22Rv1 (cell line): ENCODE data around the gene SLC13A4.

Experiments used
- H3K27ac ChIP-seq: fragments of 450-650 bp; 2 replicates; pipeline ENCODE4 v1.5.1; 2017
- ZFX ChIP-seq: fragments of 450-650 bp; IDR thresholded peaks from 2 replicates; pipeline ENCODE4 v1.6.1; 2017; ENCODE audit warnings: antibody characterized with exemption, borderline replicate concordance
- TF ChIP-seq, protein P1 (sequence below): fragments of 450-650 bp; IDR thresholded peaks from 2 replicates; pipeline ENCODE4 v1.5.1; 2017; ENCODE audit warnings: mild to moderate bottlenecking

SLC13A4 gene

GRCh38 chr7:135662123-135662372, 65.9 kb downstream of the SLC13A4 start:
- peak overlapping the region; percentile 76 for H3K27ac ChIP-seq
- TF ChIP-seq ZFX = no peak
- TF ChIP-seq, protein P1, sequence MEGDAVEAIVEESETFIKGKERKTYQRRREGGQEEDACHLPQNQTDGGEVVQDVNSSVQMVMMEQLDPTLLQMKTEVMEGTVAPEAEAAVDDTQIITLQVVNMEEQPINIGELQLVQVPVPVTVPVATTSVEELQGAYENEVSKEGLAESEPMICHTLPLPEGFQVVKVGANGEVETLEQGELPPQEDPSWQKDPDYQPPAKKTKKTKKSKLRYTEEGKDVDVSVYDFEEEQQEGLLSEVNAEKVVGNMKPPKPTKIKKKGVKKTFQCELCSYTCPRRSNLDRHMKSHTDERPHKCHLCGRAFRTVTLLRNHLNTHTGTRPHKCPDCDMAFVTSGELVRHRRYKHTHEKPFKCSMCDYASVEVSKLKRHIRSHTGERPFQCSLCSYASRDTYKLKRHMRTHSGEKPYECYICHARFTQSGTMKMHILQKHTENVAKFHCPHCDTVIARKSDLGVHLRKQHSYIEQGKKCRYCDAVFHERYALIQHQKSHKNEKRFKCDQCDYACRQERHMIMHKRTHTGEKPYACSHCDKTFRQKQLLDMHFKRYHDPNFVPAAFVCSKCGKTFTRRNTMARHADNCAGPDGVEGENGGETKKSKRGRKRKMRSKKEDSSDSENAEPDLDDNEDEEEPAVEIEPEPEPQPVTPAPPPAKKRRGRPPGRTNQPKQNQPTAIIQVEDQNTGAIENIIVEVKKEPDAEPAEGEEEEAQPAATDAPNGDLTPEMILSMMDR = no peak

- TF ChIP-seq, protein P1 = no peak
- TF ChIP-seq ZFX = no peak
- peak overlapping the region; percentile 76 for H3K27ac ChIP-seq
Observed at GRCh38 chr7:135661311-135662122, 66.5 kb downstream of the SLC13A4 start.

GRCh38 chr7:135659159-135659846, 68.7 kb downstream of the SLC13A4 start:
- no peak overlapping the region for H3K27ac ChIP-seq
- TF ChIP-seq, protein P1 = no peak
- no peak for TF ChIP-seq ZFX

DNA sequence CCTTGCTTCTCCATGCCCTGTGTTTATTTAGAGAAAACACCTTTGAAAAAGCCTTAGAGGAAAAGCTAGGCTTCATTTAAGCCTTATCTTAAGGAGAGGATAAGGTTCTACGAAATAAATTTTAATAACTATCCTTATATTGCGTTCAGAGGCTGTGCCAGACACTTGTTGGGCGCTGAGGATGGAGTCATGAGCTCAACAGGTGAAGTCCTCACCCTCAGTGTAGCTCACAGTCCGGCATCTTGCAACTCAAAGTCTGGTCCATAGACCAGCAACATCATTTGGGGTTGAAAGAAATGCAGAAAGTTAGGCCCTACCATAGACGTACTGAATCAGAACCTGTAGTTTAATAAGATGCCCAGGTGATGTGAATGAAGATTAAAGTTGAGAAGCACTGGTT, 69.4 kb downstream of the SLC13A4 start:
- TF ChIP-seq, protein P1 = no peak
- no peak for TF ChIP-seq ZFX
- H3K27ac ChIP-seq = no peak overlapping the region

GRCh38 chr7:135653340-135654080, 74.5 kb downstream of the SLC13A4 start:
- TF ChIP-seq, protein P1 = no peak
- TF ChIP-seq ZFX = no peak
- no peak overlapping the region for H3K27ac ChIP-seq

GRCh38 chr7:135650831-135651573, 77.0 kb downstream of the SLC13A4 start:
- H3K27ac ChIP-seq = no peak overlapping the region
- TF ChIP-seq, protein P1 = no peak
- TF ChIP-seq ZFX = no peak
